GM13977 (cell line): ENCODE measurements around the gene HFE.
"Not testable (repeated sequence)": the region's sequence is repeated elsewhere in the genome, so short reads cannot be mapped to it uniquely, and the experiment has no call there.

Experiments used
- DNase-seq: peaks from one replicate; pipeline ENCODE4 v3.0.0; 2012; ENCODE audit warnings: low spot score
- CTCF ChIP-seq: IDR thresholded peaks from 2 replicates; pipeline ENCODE4 v1.5.1; 2012; ENCODE audit warnings: mild to moderate bottlenecking, control low read depth; ENCODE audit not compliant: insufficient read depth; ENCODE audit errors: extremely low read depth, missing control alignments
- in situ Hi-C: fragments of 300-500 bp; cut with MboI; formaldehyde crosslinking; loops from one replicate; pipeline ENCODE4 v1.12.0; 2022; ENCODE audit warnings: low sequenced_read_pairs, low pct_unique_long_range_greater_than_20kb, mixed read lengths, inconsistent platforms; ENCODE audit not compliant: unreplicated experiment

HFE gene

DNA sequence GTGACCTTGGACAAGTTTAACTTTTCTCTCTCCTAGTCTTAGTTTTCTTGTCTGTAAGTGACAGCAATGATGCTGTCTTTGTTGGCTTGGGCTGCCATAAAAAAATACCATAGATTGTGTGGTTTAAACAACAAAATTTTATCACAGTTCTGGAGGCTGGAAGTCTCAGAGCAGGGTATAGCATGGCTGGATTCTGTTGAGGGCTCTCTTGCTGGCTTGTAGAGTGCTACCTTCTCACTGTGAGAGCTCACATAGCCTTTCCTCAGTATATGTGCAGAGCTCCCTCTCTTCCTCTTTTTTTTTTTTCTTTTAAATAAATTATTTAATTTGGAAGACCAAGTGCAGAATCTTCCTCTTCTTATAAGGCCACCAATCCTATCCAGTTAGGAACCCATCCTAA lies 26.3 kb downstream of the HFE start:
- in situ Hi-C loops: no loop called here
- TF ChIP-seq CTCF: no peak
- no peak for DNase-seq

DNA sequence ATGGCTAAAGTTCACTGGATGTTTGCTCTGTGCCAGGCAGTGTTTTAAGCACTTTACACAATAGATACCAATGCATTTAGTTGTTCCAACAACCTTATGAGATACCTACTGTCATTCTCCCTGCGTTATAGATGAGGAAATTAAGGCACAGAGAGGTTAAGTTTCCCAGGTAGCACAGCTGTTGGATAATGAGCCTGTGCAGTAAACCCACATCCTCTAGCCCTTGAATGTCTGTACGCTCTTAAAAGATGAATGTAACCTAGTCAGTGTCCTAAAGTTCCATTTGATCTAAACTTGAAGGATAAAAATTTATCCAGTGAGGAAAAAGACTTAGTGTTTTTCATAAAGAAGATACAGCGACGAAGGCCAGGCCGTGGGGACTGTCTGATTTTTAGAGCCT lies 28.0 kb downstream of the HFE start:
- TF ChIP-seq CTCF: no peak
- in situ Hi-C loops: no loop called here
- no peak for DNase-seq

GRCh38 chr6:26116267-26116666 lies 29.0 kb downstream of the HFE start:
- in situ Hi-C loops: no loop called here
- no peak for TF ChIP-seq CTCF
- DNase-seq: no peak

DNA sequence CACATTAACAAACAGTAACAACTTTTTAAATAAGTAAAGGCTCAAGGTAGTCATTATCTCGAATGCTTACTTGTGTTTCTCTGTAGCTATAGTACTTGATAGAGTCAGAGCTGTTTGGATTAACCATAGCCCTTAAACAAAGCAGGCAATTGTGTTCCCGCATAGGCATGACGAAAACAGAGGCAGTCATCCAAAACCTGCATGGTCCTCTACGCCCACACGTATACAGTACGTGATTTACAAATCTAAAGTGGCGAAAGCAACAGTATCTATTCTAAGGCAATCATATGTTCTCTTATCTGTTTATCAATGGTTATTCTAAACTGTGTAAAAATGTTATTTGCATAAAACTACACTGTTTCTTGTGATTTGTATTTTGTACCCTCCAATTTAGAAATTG lies 31.8 kb downstream of the HFE start:
- no peak for DNase-seq
- no peak for TF ChIP-seq CTCF
- in situ Hi-C loops: no loop called here

DNA sequence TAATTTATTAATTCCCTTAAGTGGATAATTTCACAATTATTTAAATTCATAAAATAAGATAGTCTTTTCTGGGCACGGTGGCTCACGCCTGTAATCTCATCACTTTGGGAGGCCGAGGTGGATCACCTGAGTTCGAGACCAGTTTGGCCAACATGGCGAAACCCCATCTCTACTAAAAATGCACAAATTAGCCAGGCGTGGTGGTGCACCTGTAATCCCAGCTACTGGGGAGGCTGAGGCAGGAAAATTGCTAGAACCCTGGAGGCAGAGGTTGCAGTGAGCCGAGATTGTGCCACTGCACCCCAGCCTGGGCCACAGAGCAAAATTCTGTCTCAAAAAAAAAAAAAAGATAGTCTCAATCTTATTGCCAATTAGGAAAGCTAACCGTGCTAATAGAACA lies 32.9 kb downstream of the HFE start:
- not testable (repeated sequence) for DNase-seq
- in situ Hi-C loops: loop anchor here (5.0 kb wide), 1 partner anchor 77 kb away; a partner anchor contains a TSS

GRCh38 chr6:26120807-26121140 lies 33.5 kb downstream of the HFE start:
- no peak for DNase-seq
- no peak for TF ChIP-seq CTCF
- in situ Hi-C loops: loop anchor here (5.0 kb wide), 1 partner anchor 77 kb away; a partner anchor contains a TSS

DNA sequence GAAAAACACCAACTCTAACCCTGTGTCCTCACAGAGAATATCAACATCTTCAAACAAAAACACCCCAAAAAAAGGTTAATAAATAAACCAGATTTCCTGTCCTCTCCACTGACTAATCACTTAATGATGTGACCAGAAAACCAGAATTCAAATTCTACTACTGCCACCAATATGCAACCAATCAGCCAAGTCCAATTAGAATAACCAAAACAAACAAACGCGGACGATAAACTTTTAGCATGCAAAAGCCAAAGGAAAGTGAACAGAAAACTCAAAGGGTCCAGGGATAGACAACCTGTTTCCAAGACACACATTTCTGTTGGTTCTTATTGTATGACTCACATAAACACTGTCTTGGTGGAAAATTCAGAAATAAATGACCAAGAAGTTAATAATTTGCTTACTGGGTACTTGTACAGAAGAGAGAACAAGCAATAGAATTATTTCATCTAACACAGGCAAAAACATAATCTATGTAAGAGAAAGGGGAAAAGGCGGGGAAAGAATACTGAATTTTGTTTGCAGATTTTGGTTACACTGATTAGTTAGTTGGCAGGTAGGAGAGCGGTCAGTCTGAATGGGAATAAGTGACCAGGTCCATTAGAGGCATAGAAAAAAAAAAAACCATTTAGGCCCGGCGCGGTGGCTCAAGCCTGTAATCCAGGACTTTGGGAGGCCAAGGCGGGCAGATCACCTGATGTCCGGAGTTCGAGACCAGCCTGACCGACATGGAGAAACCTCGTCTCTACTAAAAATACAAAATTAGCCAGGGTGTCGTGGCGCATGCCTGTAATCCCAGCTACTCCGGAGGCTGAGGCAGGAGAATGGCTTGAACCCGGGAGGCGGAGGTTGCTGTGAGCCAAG lies 34.1 kb downstream of the HFE start:
- in situ Hi-C loops: loop anchor here (5.0 kb wide), 1 partner anchor 76 kb away; a partner anchor contains a TSS
- DNase-seq: no peak

More for the DNA sequence above, 34.1 kb downstream of the HFE start:
- TF ChIP-seq CTCF: no peak
